ENCODE results near the gene CTBP2.

The CTBP2 gene

GRCh38 chr10:125156196-125156595 is 4.2 kb downstream of the CTBP2 start:
- peaks cover 8 to 71% (median 59%) of the 10 kb centered on the region in 4 donors for H3K4me1 ChIP-seq

GRCh38 chr10:125155101-125155500 is 5.3 kb downstream of the CTBP2 start:
- intact Hi-C loops (cut with DNase I; ENCODE audit: low total_unique reads): loop anchor here (10.0 kb wide), 1 partner anchor 150 kb away; no protein-coding TSS in a partner anchor
- Histone ChIP-seq H3K36me3 (peaks cover 0 to 9% (median 5%) of the 10 kb centered on the region in 3 donors), H3K4me3 (peak overlapping the region; percentile 8 to 10), H3K27me3 (no peaks in the 10 kb centered on the region), H3K9me3 (no peaks in the 10 kb centered on the region), H3K27ac (peak overlapping the region; percentile 70 to 99), H3K4me1 (peaks cover 8 to 82% (median 66%) of the 10 kb centered on the region in 4 donors)
- no peak for TF ChIP-seq CTCF (IDR thresholded peaks at IDR 0.05)
- DNase-seq: no peak

More at GRCh38 chr10:125156196-125156595, 4.2 kb downstream of the CTBP2 start:
- no peaks in the 10 kb centered on the region for H3K27me3 ChIP-seq
- TF ChIP-seq CTCF (IDR thresholded peaks at IDR 0.05): no peak
- intact Hi-C loops (cut with DNase I; ENCODE audit: low total_unique reads): loop anchor here (10.0 kb wide), 1 partner anchor 151 kb away; no protein-coding TSS in a partner anchor
- H3K9me3 ChIP-seq: no peaks in the 10 kb centered on the region
- peaks cover 0 to 3% (median 2%) of the 10 kb centered on the region in 3 donors for H3K36me3 ChIP-seq
- DNase-seq: peak in 1 of 2 donors; percentile 8
- peak overlapping the region; percentile 99 to 100 for H3K27ac ChIP-seq
- H3K4me3 ChIP-seq: no peak overlapping the region

GRCh38 chr10:125154529-125154928 is 5.8 kb downstream of the CTBP2 start:
- intact Hi-C loops (cut with DNase I; ENCODE audit: low total_unique reads): loop anchor here (10.0 kb wide), 1 partner anchor 150 kb away; no protein-coding TSS in a partner anchor
- Histone ChIP-seq H3K27ac (peak overlapping the region; percentile 70 to 99), H3K9me3 (no peaks in the 10 kb centered on the region), H3K27me3 (no peaks in the 10 kb centered on the region), H3K36me3 (peaks cover 0 to 9% (median 5%) of the 10 kb centered on the region in 3 donors), H3K4me1 (peaks cover 8 to 88% (median 72%) of the 10 kb centered on the region in 4 donors), H3K4me3 (peak overlapping the region; percentile 8 to 10)
- DNase-seq: peak in 1 of 2 donors; percentile 38
- TF ChIP-seq CTCF (IDR thresholded peaks at IDR 0.05): no peak

GRCh38 chr10:125153703-125154490 is 6.5 kb downstream of the CTBP2 start:
- peaks cover 8 to 94% (median 77%) of the 10 kb centered on the region in 4 donors for H3K4me1 ChIP-seq
- DNase-seq: peak in 1 of 2 donors; percentile 77
- no peak for TF ChIP-seq CTCF (IDR thresholded peaks at IDR 0.05)

GRCh38 chr10:125152450-125153368 is 7.7 kb downstream of the CTBP2 start:
- Histone ChIP-seq H3K4me3 (peak overlapping the region; percentile 18 to 23), H3K9me3 (no peaks in the 10 kb centered on the region), H3K4me1 (peaks cover 8 to 100% (median 88%) of the 10 kb centered on the region in 4 donors), H3K27ac (peak overlapping the region; percentile 70 to 99), H3K36me3 (peaks cover 0 to 9% (median 5%) of the 10 kb centered on the region in 3 donors), H3K27me3 (no peaks in the 10 kb centered on the region)
- intact Hi-C loops (cut with DNase I; ENCODE audit: low total_unique reads): loop anchor here (10.0 kb wide), 1 partner anchor 148 kb away; no protein-coding TSS in a partner anchor
- no peak for TF ChIP-seq CTCF (IDR thresholded peaks at IDR 0.05)
- peak; percentile 65 to 93 for DNase-seq

More at GRCh38 chr10:125153703-125154490, 6.5 kb downstream of the CTBP2 start:
- Histone ChIP-seq H3K27ac (peak overlapping the region; percentile 70 to 99), H3K36me3 (peaks cover 0 to 9% (median 5%) of the 10 kb centered on the region in 3 donors), H3K4me3 (peak overlapping the region; percentile 18 to 23), H3K27me3 (no peaks in the 10 kb centered on the region), H3K9me3 (no peaks in the 10 kb centered on the region)
- intact Hi-C loops (cut with DNase I; ENCODE audit: low total_unique reads): loop anchor here (10.0 kb wide), 1 partner anchor 149 kb away; no protein-coding TSS in a partner anchor

Data from tibial artery (tissue), 4 donors.